OCI-LY3 (cell line): Measurements from ENCODE around the gene DROSHA.

ENCODE experiments used
- H2AFZ ChIP-seq: fragments of 200-600, 300-600 bp; shearing (Covaris generic); 2 replicates; pipeline ENCODE4 v1.6.0; 2014; ENCODE audit warnings: antibody characterized with exemption, low read depth, low read length
- H3K27ac ChIP-seq: fragments of 200-600, 300-600 bp; sonication (generic); 2 replicates; pipeline ENCODE4 v1.5.1; 2014; ENCODE audit warnings: mild to moderate bottlenecking, low read length, moderate library complexity, mixed read lengths
- H3K27me3 ChIP-seq: fragments of 200-600, 300-600 bp; sonication (generic); 2 replicates; pipeline ENCODE4 v1.6.1; 2014; ENCODE audit warnings: low read depth, low read length, mixed read lengths
- H3K36me3 ChIP-seq: fragments of 200-600, 300-600 bp; sonication (generic); replicated peaks from 2 replicates; pipeline ENCODE3; 2014; ENCODE audit warnings: low read depth, low read length, mixed read lengths
- H3K4me1 ChIP-seq: fragments of 300-600, 200-600 bp; sonication (generic); 2 replicates; pipeline ENCODE4 v1.6.1; 2014; ENCODE audit warnings: low read length, mixed read lengths
- H3K4me2 ChIP-seq: fragments of 200-600, 300-600 bp; sonication (generic); 2 replicates; pipeline ENCODE4 v1.6.1; 2014; ENCODE audit warnings: low read length, mixed read lengths
- H3K4me3 ChIP-seq: fragments of 300-600, 200-600 bp; sonication (generic); 2 replicates; pipeline ENCODE4 v1.5.1; 2014; ENCODE audit warnings: antibody characterized with exemption, mild to moderate bottlenecking, low read length, moderate library complexity
- H3K79me2 ChIP-seq: fragments of 300-600, 200-600 bp; shearing (Covaris generic); 2 replicates; pipeline ENCODE4 v1.6.1; 2014; ENCODE audit warnings: mild to moderate bottlenecking, low read length, mixed read lengths
- H3K9ac ChIP-seq: fragments of 300-600, 200-600 bp; shearing (Covaris generic); 2 replicates; pipeline ENCODE4 v1.6.0; 2014; ENCODE audit warnings: mild to moderate bottlenecking, low read length, moderate library complexity
- H3K9me3 ChIP-seq: fragments of 200-600, 300-600 bp; shearing (Covaris generic); 2 replicates; pipeline ENCODE4 v1.6.1; 2014; ENCODE audit warnings: low read length, mixed read lengths; ENCODE audit not compliant: insufficient read depth
- H4K20me1 ChIP-seq: fragments of 200-600, 300-600 bp; sonication (generic); 2 replicates; pipeline ENCODE4 v1.6.1; 2016; ENCODE audit warnings: low read length, mixed read lengths; ENCODE audit not compliant: insufficient read depth
- EZH2phosphoT487 ChIP-seq: fragments of 200-600 bp; shearing (Covaris generic); IDR thresholded peaks from 2 replicates; pipeline ENCODE4 v1.6.1; 2018; ENCODE audit warnings: antibody characterized with exemption, mixed run types, low read depth
- TF ChIP-seq, protein P1 (sequence below): fragments of 200-600, 300-600 bp; sonication (generic); IDR thresholded peaks from 2 replicates; pipeline ENCODE4 v1.5.1; 2014; ENCODE audit warnings: antibody characterized with exemption, low read length, low read depth

Gene DROSHA

DNA sequence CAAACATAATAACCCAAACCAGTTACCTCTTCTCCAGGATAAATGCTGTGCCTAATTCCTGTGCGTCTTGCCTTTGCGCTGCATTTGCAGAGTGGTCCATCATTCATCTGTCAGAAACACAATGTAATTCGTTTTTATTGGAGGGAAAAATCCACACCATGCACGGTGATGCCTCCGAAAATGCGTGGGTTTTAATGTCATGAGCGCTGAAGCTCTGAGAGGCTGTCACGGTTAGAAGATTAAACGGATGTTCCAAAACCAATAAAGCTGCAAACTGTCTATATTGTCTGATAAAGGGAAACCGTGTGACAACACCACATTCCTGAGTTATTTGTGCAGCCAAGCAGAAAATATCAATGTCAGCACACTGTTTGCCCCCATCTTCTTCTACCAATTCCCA lies 27.4 kb downstream of the DROSHA start:
- H3K36me3 ChIP-seq: peaks cover 11% of the 10 kb centered on the region
- H4K20me1 ChIP-seq: no peaks in the 10 kb centered on the region
- H3K4me1 ChIP-seq: no peaks in the 10 kb centered on the region
- H3K4me2 ChIP-seq: no peak overlapping the region
- H3K9me3 ChIP-seq: no peaks in the 10 kb centered on the region
- H3K79me2 ChIP-seq: no peaks in the 10 kb centered on the region
- no peak overlapping the region for H2AFZ ChIP-seq
- no peak overlapping the region for H3K4me3 ChIP-seq
- no peak overlapping the region for H3K9ac ChIP-seq
- no peak overlapping the region for H3K27ac ChIP-seq
- TF ChIP-seq, protein P1, sequence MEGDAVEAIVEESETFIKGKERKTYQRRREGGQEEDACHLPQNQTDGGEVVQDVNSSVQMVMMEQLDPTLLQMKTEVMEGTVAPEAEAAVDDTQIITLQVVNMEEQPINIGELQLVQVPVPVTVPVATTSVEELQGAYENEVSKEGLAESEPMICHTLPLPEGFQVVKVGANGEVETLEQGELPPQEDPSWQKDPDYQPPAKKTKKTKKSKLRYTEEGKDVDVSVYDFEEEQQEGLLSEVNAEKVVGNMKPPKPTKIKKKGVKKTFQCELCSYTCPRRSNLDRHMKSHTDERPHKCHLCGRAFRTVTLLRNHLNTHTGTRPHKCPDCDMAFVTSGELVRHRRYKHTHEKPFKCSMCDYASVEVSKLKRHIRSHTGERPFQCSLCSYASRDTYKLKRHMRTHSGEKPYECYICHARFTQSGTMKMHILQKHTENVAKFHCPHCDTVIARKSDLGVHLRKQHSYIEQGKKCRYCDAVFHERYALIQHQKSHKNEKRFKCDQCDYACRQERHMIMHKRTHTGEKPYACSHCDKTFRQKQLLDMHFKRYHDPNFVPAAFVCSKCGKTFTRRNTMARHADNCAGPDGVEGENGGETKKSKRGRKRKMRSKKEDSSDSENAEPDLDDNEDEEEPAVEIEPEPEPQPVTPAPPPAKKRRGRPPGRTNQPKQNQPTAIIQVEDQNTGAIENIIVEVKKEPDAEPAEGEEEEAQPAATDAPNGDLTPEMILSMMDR: no peak
- no peak for TF ChIP-seq EZH2phosphoT487
- H3K27me3 ChIP-seq: no peaks in the 10 kb centered on the region

DNA sequence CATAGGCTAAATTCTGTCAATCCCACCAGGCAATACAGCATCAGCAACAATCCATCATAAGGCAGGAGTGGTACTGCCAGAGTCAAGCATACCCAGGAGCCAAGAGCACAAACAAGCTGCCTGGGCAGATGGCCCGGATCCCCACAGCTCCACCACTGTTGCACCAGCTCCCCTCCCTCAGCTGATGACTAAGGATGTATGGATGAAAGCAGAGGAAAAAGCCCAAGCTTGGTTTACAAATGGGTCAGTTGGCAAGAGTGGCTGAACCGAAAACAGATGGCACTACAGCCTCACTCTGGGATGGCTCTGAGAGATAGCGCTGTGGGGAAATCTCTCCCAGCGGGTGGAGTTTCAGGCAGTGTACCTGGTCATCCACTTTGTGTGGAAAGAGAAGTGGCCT lies 29.4 kb downstream of the DROSHA start:
- H3K9me3 ChIP-seq: no peaks in the 10 kb centered on the region
- H3K4me3 ChIP-seq: no peak overlapping the region
- no peak overlapping the region for H3K4me2 ChIP-seq
- peaks cover 11% of the 10 kb centered on the region for H3K36me3 ChIP-seq
- H2AFZ ChIP-seq: no peak overlapping the region
- no peaks in the 10 kb centered on the region for H4K20me1 ChIP-seq
- no peaks in the 10 kb centered on the region for H3K27me3 ChIP-seq
- H3K9ac ChIP-seq: no peak overlapping the region
- H3K27ac ChIP-seq: no peak overlapping the region
- H3K4me1 ChIP-seq: no peaks in the 10 kb centered on the region
- TF ChIP-seq EZH2phosphoT487: no peak
- TF ChIP-seq, protein P1: no peak
- no peaks in the 10 kb centered on the region for H3K79me2 ChIP-seq

DNA sequence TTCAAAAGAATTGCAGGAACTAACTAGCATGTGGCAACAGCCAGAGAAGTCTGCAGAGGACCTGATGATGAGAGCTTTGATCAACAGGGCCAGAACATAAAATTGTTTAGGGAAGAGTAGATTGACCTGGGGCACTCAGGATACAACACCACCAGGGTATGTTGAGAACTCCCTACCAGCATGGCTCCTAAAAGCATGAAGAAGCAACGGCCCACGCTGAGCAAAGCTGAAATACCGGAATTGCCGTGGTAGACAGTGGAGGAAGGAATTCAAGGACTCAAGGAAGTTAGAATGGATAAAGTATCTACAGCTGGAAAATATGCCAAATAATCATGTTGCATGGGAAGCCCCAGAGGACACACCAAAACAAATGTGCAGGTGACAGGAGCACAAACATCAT lies 31.6 kb downstream of the DROSHA start:
- H3K27me3 ChIP-seq: no peaks in the 10 kb centered on the region
- no peak overlapping the region for H3K27ac ChIP-seq
- no peaks in the 10 kb centered on the region for H4K20me1 ChIP-seq
- no peak overlapping the region for H3K4me3 ChIP-seq
- no peaks in the 10 kb centered on the region for H3K79me2 ChIP-seq
- H3K9me3 ChIP-seq: no peaks in the 10 kb centered on the region
- H3K4me2 ChIP-seq: no peak overlapping the region
- no peak overlapping the region for H2AFZ ChIP-seq
- H3K36me3 ChIP-seq: peaks cover 11% of the 10 kb centered on the region
- H3K9ac ChIP-seq: no peak overlapping the region
- TF ChIP-seq, protein P1: no peak
- no peak for TF ChIP-seq EZH2phosphoT487
- H3K4me1 ChIP-seq: no peaks in the 10 kb centered on the region

DNA sequence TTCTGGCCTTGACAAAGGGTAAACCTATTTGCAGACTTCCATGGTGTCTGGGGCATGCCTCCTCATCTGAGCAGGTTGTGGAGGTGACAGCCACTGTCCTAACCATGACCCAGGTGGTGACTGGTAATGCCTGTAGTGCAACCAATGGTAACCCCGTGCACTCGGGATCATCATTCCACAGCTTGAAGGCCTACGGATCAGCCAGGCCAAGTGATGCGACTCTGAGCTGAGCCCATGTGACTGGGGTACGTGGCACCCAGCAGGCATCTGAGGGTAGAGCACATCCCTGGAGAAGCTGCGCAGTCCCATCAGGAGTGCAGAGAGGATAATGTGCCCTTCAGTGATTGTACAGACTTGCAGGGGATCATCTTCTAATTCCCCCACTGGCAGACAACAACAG lies 35.0 kb downstream of the DROSHA start:
- H2AFZ ChIP-seq: no peak overlapping the region
- H3K27me3 ChIP-seq: no peaks in the 10 kb centered on the region
- no peaks in the 10 kb centered on the region for H3K4me1 ChIP-seq
- no peak overlapping the region for H3K4me3 ChIP-seq
- no peak for TF ChIP-seq EZH2phosphoT487
- TF ChIP-seq, protein P1: no peak
- no peaks in the 10 kb centered on the region for H3K79me2 ChIP-seq
- H3K9ac ChIP-seq: no peak overlapping the region
- no peaks in the 10 kb centered on the region for H4K20me1 ChIP-seq
- no peaks in the 10 kb centered on the region for H3K9me3 ChIP-seq
- H3K4me2 ChIP-seq: no peak overlapping the region
- no peak overlapping the region for H3K27ac ChIP-seq
- H3K36me3 ChIP-seq: peaks cover 9% of the 10 kb centered on the region
